Measurements from ENCODE around the gene MT1M.
"Not testable (repeated sequence)": the region's sequence is repeated elsewhere in the genome, so short reads cannot be mapped to it uniquely, and the experiment has no call there.

MT1M gene

GRCh38 chr16:56652600-56652999 is 20.1 kb downstream of the MT1M start:
- no peak for DNase-seq

GRCh38 chr16:56653218-56653617 is 20.8 kb downstream of the MT1M start:
- no peak for DNase-seq

GRCh38 chr16:56657555-56658326 is 25.3 kb downstream of the MT1M start, which contains the start of gene MT1F:
MT1F (plus strand) TSS chr16:56657959; CDS start chr16:56658059, 100 bp downstream.
- DNase-seq: no peak

GRCh38 chr16:56658327-56658875 is 25.9 kb downstream of the MT1M start:
- no peak for DNase-seq

- no peak for DNase-seq
Observed at GRCh38 chr16:56662357-56663354, 30.2 kb downstream of the MT1M start.

GRCh38 chr16:56664506-56664905 is 32.0 kb downstream of the MT1M start:
- DNase-seq: no peak

GRCh38 chr16:56665286-56666261 is 33.1 kb downstream of the MT1M start:
- DNase-seq: not testable (repeated sequence)

GRCh38 chr16:56667581-56668571 is 35.4 kb downstream of the MT1M start, which contains the start of gene MT1G:
MT1G (minus strand) TSS chr16:56668065; CDS start chr16:56667993, 72 bp downstream.
- DNase-seq: no peak

- no peak for DNase-seq
Observed at GRCh38 chr16:56669005-56669839, 36.8 kb downstream of the MT1M start, which contains the start of gene MT1H. MT1H (plus strand) TSS chr16:56669814; CDS start chr16:56669885, 71 bp downstream.

- no peak for DNase-seq
Observed at GRCh38 chr16:56669840-56670619, 37.6 kb downstream of the MT1M start.

- DNase-seq: no peak
Observed at GRCh38 chr16:56670620-56670934, 38.1 kb downstream of the MT1M start.

GRCh38 chr16:56671691-56672090 is 39.2 kb downstream of the MT1M start:
- not testable (repeated sequence) for DNase-seq

GRCh38 chr16:56672171-56672570 is 39.7 kb downstream of the MT1M start:
- DNase-seq: not testable (repeated sequence)

- no peak for DNase-seq
Observed at GRCh38 chr16:56672761-56673536, 40.5 kb downstream of the MT1M start.

- no peak for DNase-seq
Observed at GRCh38 chr16:56673921-56674320, 41.5 kb downstream of the MT1M start.

GRCh38 chr16:56674570-56674969 is 42.1 kb downstream of the MT1M start:
- not testable (repeated sequence) for DNase-seq

- DNase-seq: no peak
Observed at GRCh38 chr16:56675685-56676210, 43.3 kb downstream of the MT1M start.

GRCh38 chr16:56677474-56677873 is 45.0 kb downstream of the MT1M start:
- DNase-seq: no peak
